Airway epithelial cell (primary cell): ENCODE data around the gene RABGAP1L. TPM values are rescaled to one million over a fixed set of nuclear protein-coding genes. Genes with fewer than 3 reads are reported as not detected.

ENCODE experiments used
- total RNA-seq: library from RNA; depleted of rRNA; stranded (reverse); fragments of >200 nt; gene quantifications from 2 replicates; pipeline ENCODE4 v1.2.3, GENCODE V29; 2015

Gene RABGAP1L
- total RNA-seq = 19.1 and 32.7 TPM in 2 replicates

DNA sequence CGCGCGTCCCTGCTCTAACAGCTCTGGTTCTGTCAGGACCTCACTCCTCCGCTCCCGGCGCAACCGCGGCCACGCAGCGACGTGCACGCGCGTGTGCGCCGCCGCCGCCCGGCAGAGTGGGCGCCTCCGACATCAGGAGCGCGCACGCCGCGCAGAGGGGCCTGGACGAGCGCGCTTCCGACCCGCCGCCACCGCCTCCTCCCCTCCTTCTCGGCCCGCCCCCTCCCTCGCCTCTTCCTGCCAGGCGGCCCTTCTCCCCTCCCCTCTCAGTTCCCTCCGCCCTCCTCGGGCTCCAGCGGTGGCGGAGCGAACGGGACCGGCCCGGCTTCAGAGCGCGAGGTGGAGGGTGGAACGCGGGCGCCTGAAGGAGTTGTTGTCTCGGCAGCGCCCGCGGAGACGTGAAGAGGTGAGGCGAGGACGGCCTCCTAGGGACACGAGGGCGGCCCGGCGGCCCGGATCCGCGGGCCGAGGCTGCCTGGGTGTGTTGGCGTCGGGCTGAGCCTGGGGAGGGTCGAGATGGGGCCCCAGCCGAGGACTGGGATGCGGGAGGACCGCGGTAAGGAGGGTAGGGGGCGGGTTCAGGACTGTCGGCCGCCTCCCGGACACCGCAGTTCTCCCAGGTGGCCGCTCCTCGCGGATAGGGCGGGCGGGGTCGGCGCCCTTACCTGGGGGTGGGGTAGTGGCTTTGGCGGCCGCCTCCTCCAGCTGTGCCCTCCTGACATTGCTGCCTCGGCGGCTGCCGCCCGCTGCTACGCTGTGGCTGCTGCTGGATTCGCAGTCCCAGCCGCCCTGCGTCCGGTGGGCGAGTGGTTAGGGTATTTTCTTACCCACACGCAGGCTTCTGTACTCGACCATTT lies at the start of gene RABGAP1L:
RABGAP1L (plus strand) TSS at position 269 of the 857 bp plus-strand sequence.

GRCh38 chr1:174447866-174448530 lies 288.7 kb downstream of the RABGAP1L start, which contains the start of gene GPR52:
TSS of gene GPR52 (plus strand) at chr1:174447964. CDS start at chr1:174448112, 148 bp downstream.

DNA sequence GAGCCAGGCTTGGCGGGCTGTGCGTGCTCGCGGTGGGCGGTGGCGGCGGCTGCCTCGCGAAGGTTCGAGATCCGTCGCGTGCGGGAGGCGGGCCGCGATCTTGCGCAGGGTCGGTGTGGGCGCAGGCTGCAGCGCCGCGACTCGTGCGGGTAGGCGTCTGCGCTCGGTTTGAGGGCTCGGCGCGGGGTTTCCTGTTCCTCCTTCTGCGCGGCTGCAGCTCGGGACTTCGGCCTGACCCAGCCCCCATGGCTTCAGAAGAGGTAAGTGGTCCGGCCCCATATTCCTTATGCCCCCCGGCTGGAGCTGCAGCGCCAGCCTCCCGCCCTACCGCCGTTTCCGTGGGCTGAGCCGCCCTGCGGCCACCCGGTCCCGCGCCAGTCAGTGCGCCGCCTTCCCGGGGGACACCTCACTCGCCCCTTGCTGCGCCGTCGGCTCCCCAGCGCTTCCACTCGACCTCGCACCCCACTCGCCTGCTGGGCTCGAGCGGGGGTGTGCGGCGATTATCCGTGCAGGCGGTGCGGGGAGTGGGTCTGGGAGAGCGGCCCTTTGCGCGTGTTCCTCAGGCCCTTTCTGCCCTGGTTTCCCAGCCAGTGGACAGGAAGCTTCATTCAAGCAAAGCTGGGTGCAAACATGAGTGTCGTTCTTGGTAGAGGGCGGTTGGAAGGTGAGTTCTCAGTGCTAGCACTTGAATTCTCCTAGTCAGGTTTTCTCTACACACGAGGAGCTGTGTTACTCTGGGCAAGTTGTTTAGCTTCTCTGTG lies 840.8 kb downstream of the RABGAP1L start, which contains the start of gene CACYBP:
CACYBP (plus strand) TSS at position 12 of the 761 bp plus-strand sequence; CDS start at position 246, 234 bp downstream.

DNA sequence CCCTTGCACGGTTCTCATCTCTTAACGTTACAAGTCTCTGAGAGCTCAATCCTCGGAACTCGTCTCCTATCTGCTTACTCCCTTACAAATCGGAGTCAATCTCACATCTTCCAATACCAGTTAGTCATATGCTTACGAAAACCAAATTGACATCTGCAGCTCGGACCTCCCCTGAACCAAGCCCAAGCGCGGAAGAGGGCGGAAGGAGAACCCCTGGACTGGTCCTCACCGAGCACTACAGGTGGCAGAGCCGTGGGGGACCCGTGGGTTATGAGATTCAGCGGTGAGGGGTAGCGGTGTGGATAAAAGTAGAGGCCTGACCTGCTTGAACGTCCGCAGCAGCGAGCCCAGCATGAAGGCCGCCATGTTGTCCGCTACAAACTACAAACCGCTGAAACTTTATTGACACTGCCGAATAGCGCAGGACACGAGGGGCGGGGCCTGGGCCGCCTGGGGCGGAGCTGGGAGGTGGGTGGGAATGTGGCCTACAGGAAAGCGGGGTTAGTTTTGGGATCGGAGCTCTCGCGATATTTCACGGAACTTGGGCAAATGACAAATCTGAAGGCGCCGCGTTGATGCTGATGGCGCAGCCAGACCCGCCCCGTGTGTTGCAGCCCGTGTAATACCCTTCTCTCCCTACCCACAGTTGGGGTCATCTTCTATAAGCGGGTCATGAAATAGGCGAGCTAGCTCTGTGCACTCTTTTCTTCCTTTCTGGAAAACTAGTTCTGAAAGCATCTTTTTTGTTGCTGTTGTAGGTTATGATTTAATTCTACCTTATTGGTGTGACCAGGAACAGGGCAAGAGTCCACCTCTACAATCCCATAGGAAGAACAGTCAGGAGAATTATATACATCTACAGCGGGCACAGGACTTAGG lies 864.0 kb downstream of the RABGAP1L start, which contains the start of gene MRPS14:
MRPS14 (minus strand) TSS at position 383 of the 879 bp plus-strand sequence; CDS start at position 366, 17 bp downstream.

Other genes starting within 250 kb of the RABGAP1L start
- not detected in 2 replicates for gene SERPINC1, start 242.2 kb upstream of the RABGAP1L start, total RNA-seq
- gene RC3H1, start 137.2 kb upstream of the RABGAP1L start, total RNA-seq = 7.0 and 11.8 TPM in 2 replicates